Right lobe of liver (tissue), 6 donors: ENCODE results near the gene HSPA12A. TPM values are rescaled to one million over a fixed set of nuclear protein-coding genes. Genes with fewer than 3 reads are reported as not detected.

Experiments used
- ATAC-seq, 4 donors: fragments of 200-7000 bp; cut with Tn5 transposase; one replicate each; pipeline ENCODE4 v1.9.1; 2020; ENCODE audit warnings: mild to moderate bottlenecking in 4 of 4, moderate library complexity in 4 of 4
- DNase-seq, 3 donors: peaks; one replicate each; pipeline ENCODE4 v3.0.0-alpha.2; 2020
- H3K27ac ChIP-seq, 3 donors: fragments of 200-600 bp; one replicate each; pipeline ENCODE4 v1.8.0; 2022
- H3K27me3 ChIP-seq, 2 donors: fragments of 200-600 bp; one replicate each; pipeline ENCODE4 v1.8.0; 2022
- H3K36me3 ChIP-seq, 4 donors: fragments of 200-600 bp; sonication (generic) in 1 of 4; one replicate each; pipeline versions ENCODE4 v1.5.1 to v1.8.0; 2017 to 2022; ENCODE audit warnings: control low read depth in 1 of 4
- H3K4me1 ChIP-seq, 4 donors: fragments of 200-600 bp; sonication (generic) in 1 of 4; one replicate each; pipeline versions ENCODE4 v1.5.1 to v1.8.0; 2017 to 2022; ENCODE audit warnings: control low read depth in 1 of 4
- H3K4me3 ChIP-seq, 3 donors: fragments of 200-600 bp; one replicate each; pipeline ENCODE4 v1.8.0; 2022
- H3K9me3 ChIP-seq, 4 donors: fragments of 200-600 bp; sonication (generic) in 1 of 4; one replicate each; pipeline versions ENCODE4 v1.5.1 to v1.8.0; 2017 to 2022; ENCODE audit warnings: control low read depth in 1 of 4
- CTCF ChIP-seq, 4 donors: fragments of 200-600 bp in 3 of 4; fragments of 450-650 bp in 1 of 4; IDR thresholded peaks; one replicate each; pipeline versions ENCODE4 v1.5.1 to v1.8.0; 2016 to 2022; ENCODE audit warnings: antibody characterized with exemption in 4 of 4, mild to moderate bottlenecking in 2 of 4
- POLR2A ChIP-seq: fragments of 450-650 bp; IDR thresholded peaks from one replicate; pipeline ENCODE4 v1.6.1; 2017; ENCODE audit warnings: antibody characterized with exemption, mild to moderate bottlenecking
- WGBS: methylation state at CpG from one replicate; pipeline ENCODE4 v1.1.6; 2018; ENCODE audit warnings: low coverage, low lambda C conversion rate; ENCODE audit not compliant: insufficient coverage; ENCODE audit errors: missing lambda C conversion rate; 5-methylcytosine and 5-hydroxymethylcytosine counted together
- intact Hi-C, 2 donors: fragments of 100-400 bp; cut with DNase I; formaldehyde crosslinking; loops; one replicate each; pipeline versions ENCODE4 v1.11.2 to v1.14.1; 2022
- total RNA-seq, 6 experiments: library from RNA; depleted of rRNA in 2 of 6; stranded (reverse); fragments of >200 nt in 2 of 6; fragmentation: NEBNext Ultra II Directional in 3 of 6; extraction: Animal tissue kit (Norgen Biotek cat#: 25700) in 3 of 6; gene quantifications; one replicate each; pipeline versions ENCODE4 v1.1.0 to v1.2.4, GENCODE V29; 2016 to 2023
- donor health status: DM: no; HTN: yes; CAD: no.
- donor health status: DM: no; HTN: no; CAD: no.
- donor health status: DM: no; HTN: no; CAD: no.
- donor health status: DM: no; HTN: yes; CAD: no.
- donor health status: DM: no; HTN: yes; CAD: no.

Gene HSPA12A
- total RNA-seq, 6 experiments from 2014 or later = 2.3 to 4.2 (median 2.9) TPM

GRCh38 chr10:116738339-116738738, 4.0 kb downstream of the HSPA12A start:
- H3K4me1 ChIP-seq = peaks cover 0 to 11% (median 0%) of the 10 kb centered on the region in 4 donors
- intact Hi-C loops = no loop called here
- TF ChIP-seq POLR2A = no peak
- TF ChIP-seq CTCF (IDR thresholded peaks at IDR 0.05) = no peak
- H3K9me3 ChIP-seq = no peaks in the 10 kb centered on the region
- DNase-seq = no peak
- no peak overlapping the region for H3K27ac ChIP-seq
- no peak for ATAC-seq
- peaks cover 0 to 8% of the 10 kb centered on the region in 2 donors for H3K27me3 ChIP-seq
- no peak overlapping the region for H3K4me3 ChIP-seq
- H3K36me3 ChIP-seq = no peaks in the 10 kb centered on the region
- 87% methylated on average over 4 of the region's 5 CpGs for WGBS

- H3K27me3 ChIP-seq = peaks cover 0 to 8% of the 10 kb centered on the region in 2 donors
- no peak overlapping the region for H3K4me3 ChIP-seq
- H3K9me3 ChIP-seq = no peaks in the 10 kb centered on the region
- no peak for DNase-seq
- intact Hi-C loops = no loop called here
- no peak overlapping the region for H3K27ac ChIP-seq
- 78% methylated on average over 7 of the region's 16 CpGs for WGBS
- TF ChIP-seq CTCF (IDR thresholded peaks at IDR 0.05) (no peak), POLR2A (no peak)
- ATAC-seq = no peak
- peaks cover 0 to 11% (median 0%) of the 10 kb centered on the region in 4 donors for H3K4me1 ChIP-seq
- H3K36me3 ChIP-seq = no peaks in the 10 kb centered on the region
Measured at GRCh38 chr10:116737627-116738327, 4.6 kb downstream of the HSPA12A start.

GRCh38 chr10:116733566-116733965, 8.8 kb downstream of the HSPA12A start:
- no peaks in the 10 kb centered on the region for H3K4me1 ChIP-seq
- no peak overlapping the region for H3K4me3 ChIP-seq
- no peaks in the 10 kb centered on the region for H3K9me3 ChIP-seq
- no peaks in the 10 kb centered on the region for H3K36me3 ChIP-seq
- H3K27ac ChIP-seq = no peak overlapping the region
- no peak for ATAC-seq
- TF ChIP-seq POLR2A (no peak), CTCF (IDR thresholded peaks at IDR 0.05) (no peak)
- 58% methylated on average over 4 of the region's 4 CpGs for WGBS
- intact Hi-C loops = no loop called here
- DNase-seq = no peak
- H3K27me3 ChIP-seq = no peaks in the 10 kb centered on the region

- DNase-seq (no peak), ATAC-seq (no peak)
- Histone ChIP-seq H3K4me3 (no peak overlapping the region), H3K27me3 (no peaks in the 10 kb centered on the region), H3K9me3 (no peaks in the 10 kb centered on the region), H3K4me1 (no peaks in the 10 kb centered on the region), H3K27ac (no peak overlapping the region), H3K36me3 (no peaks in the 10 kb centered on the region)
- intact Hi-C loops = no loop called here
- TF ChIP-seq POLR2A = no peak
- TF ChIP-seq CTCF (IDR thresholded peaks at IDR 0.05) = no peak
- 56% methylated on average over 6 of the region's 8 CpGs for WGBS
Measured at GRCh38 chr10:116732573-116732972, 9.8 kb downstream of the HSPA12A start.
